SU-DHL-6 (cell line): ENCODE data around the gene FCHO1.
"Not testable (repeated sequence)": the region's sequence is repeated elsewhere in the genome, so short reads cannot be mapped to it uniquely, and the experiment has no call there.

Experiments used
- H2AFZ ChIP-seq: fragments of 200-600 bp; sonication (generic); 2 replicates; pipeline ENCODE4 v1.6.1; 2014; ENCODE audit warnings: low read depth, mild to moderate bottlenecking, moderate library complexity, mixed read lengths, antibody characterized with exemption, low read length; ENCODE audit not compliant: severe bottlenecking
- H3F3A ChIP-seq: fragments of 200-600 bp; shearing (Covaris generic); 2 replicates; pipeline ENCODE4 v1.6.0; 2016; ENCODE audit warnings: antibody characterized with exemption, mild to moderate bottlenecking; ENCODE audit not compliant: insufficient read depth
- H3K27ac ChIP-seq: fragments of 200-600 bp; sonication (generic); 2 replicates; pipeline ENCODE4 v1.5.1; 2016; ENCODE audit warnings: low read depth, mild to moderate bottlenecking, low read length, moderate library complexity, mixed read lengths
- H3K27me3 ChIP-seq: fragments of 200-600 bp; sonication (generic), shearing (Covaris generic); 2 replicates; pipeline ENCODE4 v1.6.0; 2014; ENCODE audit warnings: mild to moderate bottlenecking, low read length
- H3K36me3 ChIP-seq: fragments of 200-600 bp; sonication (generic); 2 replicates; pipeline ENCODE4 v1.6.1; 2014; ENCODE audit warnings: mild to moderate bottlenecking, low read length, mixed read lengths
- H3K4me2 ChIP-seq: fragments of 300-600, 200-600 bp; shearing (Covaris generic), sonication (generic); 2 replicates; pipeline ENCODE4 v1.6.0; 2014; ENCODE audit warnings: low read length, low read depth, mild to moderate bottlenecking; ENCODE audit not compliant: poor library complexity, severe bottlenecking
- H3K4me3 ChIP-seq: fragments of 200-600 bp; sonication (generic); 2 replicates; pipeline ENCODE4 v1.5.1; 2014; ENCODE audit warnings: antibody characterized with exemption, low read length, mild to moderate bottlenecking, mixed read lengths; ENCODE audit not compliant: insufficient read depth, poor library complexity, severe bottlenecking
- H3K79me2 ChIP-seq: fragments of 200-600 bp; sonication (generic); 2 replicates; pipeline ENCODE4 v1.6.1; 2014; ENCODE audit warnings: mild to moderate bottlenecking, low read length, moderate library complexity; ENCODE audit not compliant: insufficient read depth
- H3K9ac ChIP-seq: fragments of 200-600 bp; sonication (generic); 2 replicates; pipeline ENCODE4 v1.7.0; 2014; ENCODE audit warnings: mild to moderate bottlenecking, low read length
- H3K9me2 ChIP-seq: fragments of 200-600 bp; sonication (generic); replicated peaks from 2 replicates; pipeline ENCODE4 v1.6.1; 2014; ENCODE audit warnings: low read length; ENCODE audit not compliant: insufficient read depth
- H3K9me3 ChIP-seq: fragments of 200-600 bp; sonication (generic); 2 replicates; pipeline ENCODE4 v1.6.1; 2014; ENCODE audit warnings: low read length, mixed read lengths; ENCODE audit not compliant: insufficient read depth
- H4K20me1 ChIP-seq: fragments of 200-600 bp; sonication (generic); 2 replicates; pipeline ENCODE4 v1.6.1; 2014; ENCODE audit warnings: low read depth, mild to moderate bottlenecking, antibody characterized with exemption, low read length, moderate library complexity, mixed read lengths
- CTCF ChIP-seq: fragments of 200-600 bp; sonication (generic); IDR thresholded peaks from one replicate; pipeline ENCODE4 v1.5.1; 2017; ENCODE audit warnings: antibody characterized with exemption, mild to moderate bottlenecking, low read length, moderate library complexity; ENCODE audit not compliant: insufficient read depth, poor library complexity, severe bottlenecking
- EZH2phosphoT487 ChIP-seq: fragments of 200-600 bp; sonication (generic), shearing (Covaris generic); conservative IDR thresholded peaks from 2 replicates; pipeline ENCODE4 v1.6.1; 2018; ENCODE audit warnings: mild to moderate bottlenecking, antibody characterized with exemption, low read length, moderate library complexity, mixed read lengths

The FCHO1 gene

GRCh38 chr19:17775245-17775927 lies 24.1 kb downstream of the FCHO1 start:
- no peaks in the 10 kb centered on the region for H3K79me2 ChIP-seq
- no peaks in the 10 kb centered on the region for H3K36me3 ChIP-seq
- peaks cover 4% of the 10 kb centered on the region; the same call in 1 of the 2 replicates for H3F3A ChIP-seq
- H3K27me3 ChIP-seq = no peaks in the 10 kb centered on the region
- H4K20me1 ChIP-seq = no peaks in the 10 kb centered on the region
- H3K27ac ChIP-seq = peak overlapping the region; percentile 86
- peak overlapping the region; percentile 17; the same call in 1 of the 2 replicates for H3K9ac ChIP-seq
- H3K9me2 ChIP-seq = no peaks in the 10 kb centered on the region
- H3K4me3 ChIP-seq = no peak overlapping the region
- H3K9me3 ChIP-seq = no peaks in the 10 kb centered on the region
- no peak overlapping the region for H2AFZ ChIP-seq
- H3K4me2 ChIP-seq = peak overlapping the region; percentile 36
- TF ChIP-seq CTCF (peak; percentile 83), EZH2phosphoT487 (no peak)

- H3K9me2 ChIP-seq = no peaks in the 10 kb centered on the region
- H3K79me2 ChIP-seq = no peaks in the 10 kb centered on the region
- H3K27me3 ChIP-seq = no peaks in the 10 kb centered on the region
- H3K4me3 ChIP-seq = no peak overlapping the region
- H3K4me2 ChIP-seq = peak overlapping the region; percentile 36
- no peaks in the 10 kb centered on the region for H4K20me1 ChIP-seq
- H3K27ac ChIP-seq = peak overlapping the region; percentile 86
- no peaks in the 10 kb centered on the region for H3K9me3 ChIP-seq
- no peak for TF ChIP-seq EZH2phosphoT487
- TF ChIP-seq CTCF = no peak
- peaks cover 4% of the 10 kb centered on the region; the same call in 1 of the 2 replicates for H3F3A ChIP-seq
- H3K36me3 ChIP-seq = no peaks in the 10 kb centered on the region
- H3K9ac ChIP-seq = peak overlapping the region; percentile 17
- H2AFZ ChIP-seq = no peak overlapping the region
These were observed 24.9 kb downstream of the FCHO1 start for GRCh38 chr19:17775991-17776803.

GRCh38 chr19:17777840-17778239 lies 26.6 kb downstream of the FCHO1 start:
- H3F3A ChIP-seq, H3K9me3 ChIP-seq, H3K27ac ChIP-seq, H4K20me1 ChIP-seq, H3K79me2 ChIP-seq, H2AFZ ChIP-seq, H3K27me3 ChIP-seq, H3K4me3 ChIP-seq, H3K9me2 ChIP-seq, H3K9ac ChIP-seq, H3K36me3 ChIP-seq, H3K4me2 ChIP-seq: not testable (repeated sequence)
